Measurements from ENCODE around the gene NPHP1.

- TF ChIP-seq EZH2 (IDR thresholded peaks at IDR 0.05; ENCODE audit: borderline replicate concordance, insufficient read depth, low read depth, low read length, poor library complexity, severe bottlenecking) (no peak), CTCF (IDR thresholded peaks at IDR 0.05) (no peak)
Observed at GRCh38 chr2:110198016-110198415, 6.8 kb downstream of the NPHP1 start.
